Measurements from ENCODE around the gene ZNF217.
"Not testable (repeated sequence)": the region's sequence is repeated elsewhere in the genome, so short reads cannot be mapped to it uniquely, and the experiment has no call there.

The ZNF217 gene

DNA sequence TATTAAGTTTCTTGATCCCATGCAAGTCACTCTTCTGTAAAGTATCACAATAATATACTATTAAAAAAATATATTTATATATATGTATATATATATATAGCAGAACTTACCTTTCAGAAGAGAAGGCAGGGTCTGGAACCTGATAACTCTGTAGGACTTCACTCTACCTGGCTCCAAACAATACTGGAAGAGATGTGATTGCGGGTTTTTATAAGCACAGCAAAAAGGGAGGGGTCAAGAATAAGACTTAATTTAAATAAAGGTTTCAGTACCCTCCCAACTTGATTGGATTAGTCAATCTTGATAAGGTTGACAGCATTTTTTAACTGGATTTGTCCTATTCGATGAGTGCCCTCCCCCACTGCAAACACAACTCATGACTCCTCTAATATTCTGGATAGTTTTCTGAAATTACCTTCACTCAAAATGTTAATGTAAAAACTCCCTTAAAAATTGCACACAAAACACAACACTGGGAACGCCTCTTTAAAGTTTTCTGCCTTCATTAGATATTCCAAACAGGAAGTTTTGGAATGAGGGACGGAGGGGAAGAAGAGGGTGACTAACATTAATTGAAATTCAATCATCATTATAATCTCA is 4.0 kb upstream of the ZNF217 start:
- DNase-seq (ENCODE audit: low spot score) = no peak

- no peak for DNase-seq (ENCODE audit: low spot score)
Observed at GRCh38 chr20:53597030-53597482, 3.4 kb upstream of the ZNF217 start.

DNA sequence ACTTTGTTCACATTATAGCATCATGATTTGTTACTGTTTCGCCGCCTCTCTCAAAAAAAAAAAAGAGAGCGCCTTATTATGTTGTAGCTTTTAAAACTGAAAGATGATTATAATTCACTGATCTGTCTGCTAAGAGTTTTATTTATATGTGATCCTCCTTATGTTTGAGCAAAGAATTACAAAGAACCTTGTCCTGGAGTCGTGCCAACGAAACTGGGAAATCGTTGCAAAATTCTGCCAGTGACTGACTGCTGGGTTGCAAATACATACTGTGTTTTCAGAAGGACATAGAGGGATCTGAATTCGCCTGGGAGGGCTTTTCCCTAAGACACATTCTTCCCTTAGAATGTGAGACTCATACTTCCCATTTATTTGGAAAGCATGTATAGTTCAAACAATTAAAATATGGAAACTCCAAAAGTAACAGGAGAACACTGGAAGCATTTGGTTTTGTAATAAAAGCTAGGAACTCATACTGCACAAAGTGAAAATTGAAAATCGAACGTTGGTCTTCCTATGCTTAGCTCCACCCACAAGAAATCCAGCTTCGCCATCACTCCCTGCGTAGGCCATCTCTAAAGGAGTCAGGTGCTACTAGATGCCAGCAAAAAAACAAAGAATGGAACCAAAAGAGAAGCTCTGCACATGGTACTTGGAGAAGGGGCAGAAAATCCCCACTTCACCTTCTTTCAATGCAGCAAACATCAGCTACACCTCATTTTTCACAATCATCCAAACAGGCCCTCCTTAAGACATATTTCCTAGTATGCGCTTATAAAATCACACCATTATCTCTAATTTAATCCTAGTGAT is 2.8 kb upstream of the ZNF217 start:
- not testable (repeated sequence) for DNase-seq (ENCODE audit: low spot score)

DNA sequence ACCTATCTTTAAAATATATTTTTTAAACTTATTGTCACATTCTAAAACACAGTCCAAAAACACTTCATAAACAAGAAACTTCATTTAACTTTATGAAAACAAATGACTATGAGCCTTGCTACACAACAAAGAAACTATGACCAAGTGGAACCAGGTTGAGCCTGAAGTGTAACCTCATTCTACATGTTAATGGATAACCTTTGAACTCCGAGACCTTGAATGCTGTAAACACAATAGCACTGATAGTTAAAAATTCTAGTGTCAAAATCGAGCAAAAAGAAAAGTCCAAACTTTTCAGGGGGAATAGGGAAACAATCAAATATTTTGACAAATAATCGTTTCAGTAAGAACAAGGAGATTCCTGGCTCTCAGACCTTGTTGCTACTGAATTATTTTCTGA is 2.1 kb upstream of the ZNF217 start:
- DNase-seq (ENCODE audit: low spot score) = not testable (repeated sequence)

GRCh38 chr20:53595018-53595378 is 1.4 kb upstream of the ZNF217 start:
- no peak for DNase-seq (ENCODE audit: low spot score)

- DNase-seq (ENCODE audit: low spot score) = peak; percentile 85
Observed at GRCh38 chr20:53594068-53595017, 704 bp upstream of the ZNF217 start.

GRCh38 chr20:53592992-53593465 is 610 bp downstream of the ZNF217 start:
- no peak for DNase-seq (ENCODE audit: low spot score)

DNA sequence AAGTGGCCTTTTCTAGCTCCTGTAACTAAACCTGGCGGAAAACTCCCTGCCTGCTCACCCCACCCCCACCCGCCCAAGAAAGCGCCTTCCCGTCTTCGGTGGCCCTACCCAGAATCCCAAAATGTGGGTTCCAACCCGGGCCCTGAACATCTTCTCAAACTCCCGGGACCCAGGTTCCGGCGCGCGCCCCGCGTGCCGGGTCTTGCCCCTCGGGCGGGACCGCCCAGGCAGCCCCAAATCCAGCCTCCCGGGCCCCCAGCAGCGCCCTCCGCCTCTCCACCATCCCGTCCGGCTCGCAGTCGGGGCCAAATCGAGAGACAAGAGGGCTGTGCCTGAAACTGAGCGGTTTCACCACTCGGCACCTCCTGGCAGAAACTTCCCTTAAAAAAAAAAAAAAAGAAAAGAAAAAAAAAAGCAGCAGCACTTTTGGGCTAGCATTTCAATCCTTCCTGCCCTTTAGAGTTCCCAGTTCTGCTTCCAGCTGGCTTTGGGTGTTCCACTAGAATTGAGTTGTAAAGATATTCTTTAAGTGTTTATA is 1.1 kb downstream of the ZNF217 start:
- DNase-seq (ENCODE audit: low spot score) = not testable (repeated sequence)

- not testable (repeated sequence) for DNase-seq (ENCODE audit: low spot score)
Observed at GRCh38 chr20:53591941-53592441, 1.6 kb downstream of the ZNF217 start.

GRCh38 chr20:53591206-53591741 is 2.4 kb downstream of the ZNF217 start:
- not testable (repeated sequence) for DNase-seq (ENCODE audit: low spot score)

DNA sequence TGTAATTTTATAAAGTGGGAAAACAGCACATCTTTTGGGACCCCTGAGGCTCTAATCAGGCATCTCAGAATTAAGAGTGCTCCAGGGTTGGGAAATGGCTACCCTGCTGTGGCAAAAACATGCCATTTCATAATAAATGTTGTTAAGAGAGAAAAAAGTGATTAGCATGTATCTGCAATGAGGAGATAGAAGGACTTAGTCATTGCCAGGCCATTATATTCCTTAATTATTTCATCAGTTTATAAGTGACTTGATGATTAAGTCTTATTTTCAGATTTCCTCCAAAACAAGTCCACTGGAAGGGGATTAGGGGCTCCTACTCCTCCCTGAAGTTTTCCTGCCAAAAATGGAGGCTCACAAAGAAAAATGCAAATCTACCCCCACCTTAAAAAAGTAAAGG is 3.0 kb downstream of the ZNF217 start:
- not testable (repeated sequence) for DNase-seq (ENCODE audit: low spot score)

DNA sequence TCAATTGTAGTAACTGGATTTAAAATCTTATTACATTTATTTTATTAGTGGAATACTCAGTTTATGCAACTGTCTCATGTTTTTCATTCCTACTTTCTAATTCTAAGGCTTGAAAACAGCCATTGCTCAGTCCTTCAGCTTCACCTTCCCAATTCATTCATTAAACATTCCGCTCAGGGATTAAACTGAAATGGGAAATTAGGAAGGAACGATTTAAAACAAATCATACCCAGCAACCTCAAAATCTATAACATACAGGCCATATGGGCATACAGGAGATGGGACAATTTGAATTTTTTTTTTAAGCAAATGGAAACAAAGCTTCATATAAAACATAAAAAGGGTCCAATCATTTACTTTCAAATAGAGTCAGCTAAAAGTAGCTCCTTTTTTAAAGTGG is 3.5 kb downstream of the ZNF217 start:
- DNase-seq (ENCODE audit: low spot score) = not testable (repeated sequence)

DNA sequence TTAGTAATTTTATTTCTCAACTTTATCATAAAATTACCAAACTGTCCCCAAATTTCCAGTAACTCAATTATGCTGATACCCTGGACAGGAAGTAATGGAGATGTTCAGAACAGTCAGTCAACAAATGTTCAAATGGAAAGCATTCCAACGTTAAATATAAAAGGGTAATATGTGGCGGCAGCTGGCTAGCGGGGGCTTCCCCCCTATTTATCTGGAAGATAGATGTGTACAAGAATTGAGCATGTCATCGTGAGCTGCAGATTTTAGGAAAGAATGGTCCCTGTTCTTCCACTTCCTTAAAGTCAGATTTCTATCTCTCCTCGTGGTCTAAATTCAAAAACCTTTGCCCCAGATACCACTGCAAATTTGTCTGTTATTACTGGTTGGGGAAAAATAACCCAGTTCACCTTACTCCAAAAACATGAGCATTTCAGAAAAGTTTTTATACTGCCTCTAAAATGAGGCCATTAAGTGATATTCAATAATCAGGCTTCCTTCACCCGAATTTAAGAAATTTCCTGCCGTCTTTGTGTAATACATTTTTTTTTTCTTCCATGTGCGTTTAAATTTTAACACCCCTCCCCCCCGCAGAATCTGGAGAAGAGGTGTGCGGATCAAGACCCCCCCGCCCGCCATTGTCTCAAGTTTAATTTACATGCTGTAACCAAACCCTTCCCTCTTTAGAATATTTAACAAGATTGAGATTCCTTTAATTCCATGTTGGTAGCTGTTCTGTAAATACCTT is 4.1 kb downstream of the ZNF217 start:
- DNase-seq (ENCODE audit: low spot score) = not testable (repeated sequence)

DNA sequence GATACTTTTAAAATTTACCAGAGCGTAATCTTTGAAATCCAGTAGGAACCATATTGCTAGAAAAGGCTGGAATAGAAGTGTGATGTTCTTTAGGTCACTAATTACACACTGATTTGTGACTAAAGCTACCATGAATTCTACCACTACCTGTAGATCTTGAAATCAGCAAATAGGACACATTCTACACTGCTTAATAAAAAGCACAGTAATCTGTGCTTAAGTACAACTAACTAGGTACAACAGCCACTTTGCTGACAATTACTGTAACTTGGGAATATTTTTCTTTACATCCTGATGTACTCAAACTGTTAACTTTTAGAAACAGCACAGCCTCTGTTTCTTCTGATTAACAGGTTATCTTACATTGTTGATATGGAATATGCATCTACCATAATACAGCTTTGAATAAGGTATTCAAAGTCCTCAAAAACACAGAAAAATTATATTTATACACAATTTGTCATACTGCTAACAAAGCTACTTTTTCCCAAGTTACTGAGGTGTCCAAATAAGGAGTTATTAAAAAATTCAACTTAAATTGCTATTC is 6.4 kb downstream of the ZNF217 start:
- DNase-seq (ENCODE audit: low spot score) = not testable (repeated sequence)

GRCh38 chr20:53586640-53587039 is 7.0 kb downstream of the ZNF217 start:
- no peak for DNase-seq (ENCODE audit: low spot score)

DNA sequence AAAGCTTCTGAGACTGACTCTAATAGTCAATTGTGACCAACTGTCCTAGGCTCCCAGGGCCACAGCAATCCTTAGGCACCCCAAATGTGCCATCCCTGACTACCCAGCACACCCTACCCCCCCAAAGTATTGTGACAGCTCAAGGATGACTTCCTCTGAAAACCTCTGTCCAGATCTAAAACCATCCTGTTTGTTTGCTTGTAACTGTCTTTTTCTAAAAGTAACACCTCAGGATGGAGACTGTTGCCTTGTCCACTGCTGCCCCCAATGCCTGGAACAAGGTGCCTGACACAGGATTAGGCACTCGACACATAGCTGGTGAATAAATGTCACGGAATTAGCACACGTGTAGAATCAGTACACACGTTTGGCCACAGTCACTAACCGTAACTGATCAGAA is 7.7 kb downstream of the ZNF217 start:
- not testable (repeated sequence) for DNase-seq (ENCODE audit: low spot score)

- DNase-seq (ENCODE audit: low spot score) = not testable (repeated sequence)
Observed at GRCh38 chr20:53585004-53585569, 8.6 kb downstream of the ZNF217 start.

GRCh38 chr20:53584550-53584913 is 9.1 kb downstream of the ZNF217 start:
- DNase-seq (ENCODE audit: low spot score) = not testable (repeated sequence)

- DNase-seq (ENCODE audit: low spot score) = not testable (repeated sequence)
Observed at GRCh38 chr20:53583660-53584549, 9.7 kb downstream of the ZNF217 start.

Measured in pons (tissue), 1 donor.